ENCODE data around the gene SLC6A19.

DNA sequence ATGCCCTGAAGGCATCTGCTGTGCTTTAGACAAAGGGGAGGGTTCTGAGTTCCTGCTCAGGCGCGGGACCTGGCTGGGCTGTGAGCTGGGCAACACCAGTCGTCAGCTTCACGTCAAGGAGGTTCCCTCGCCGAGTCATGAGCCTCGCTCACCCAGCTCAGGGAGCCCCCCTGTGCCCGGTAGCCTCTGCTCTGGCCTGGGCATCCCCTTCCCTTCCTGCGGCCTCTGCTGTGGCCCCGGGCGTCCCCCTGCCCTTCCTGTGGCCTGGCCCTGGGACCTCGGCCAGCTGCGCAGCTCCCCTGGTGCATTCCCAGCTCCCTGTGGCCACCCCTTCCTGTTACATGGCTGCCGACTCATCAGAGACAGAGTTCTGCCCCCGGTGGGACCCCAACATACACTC, 63.6 kb downstream of the SLC6A19 start:
- TF ChIP-seq, protein P1, sequence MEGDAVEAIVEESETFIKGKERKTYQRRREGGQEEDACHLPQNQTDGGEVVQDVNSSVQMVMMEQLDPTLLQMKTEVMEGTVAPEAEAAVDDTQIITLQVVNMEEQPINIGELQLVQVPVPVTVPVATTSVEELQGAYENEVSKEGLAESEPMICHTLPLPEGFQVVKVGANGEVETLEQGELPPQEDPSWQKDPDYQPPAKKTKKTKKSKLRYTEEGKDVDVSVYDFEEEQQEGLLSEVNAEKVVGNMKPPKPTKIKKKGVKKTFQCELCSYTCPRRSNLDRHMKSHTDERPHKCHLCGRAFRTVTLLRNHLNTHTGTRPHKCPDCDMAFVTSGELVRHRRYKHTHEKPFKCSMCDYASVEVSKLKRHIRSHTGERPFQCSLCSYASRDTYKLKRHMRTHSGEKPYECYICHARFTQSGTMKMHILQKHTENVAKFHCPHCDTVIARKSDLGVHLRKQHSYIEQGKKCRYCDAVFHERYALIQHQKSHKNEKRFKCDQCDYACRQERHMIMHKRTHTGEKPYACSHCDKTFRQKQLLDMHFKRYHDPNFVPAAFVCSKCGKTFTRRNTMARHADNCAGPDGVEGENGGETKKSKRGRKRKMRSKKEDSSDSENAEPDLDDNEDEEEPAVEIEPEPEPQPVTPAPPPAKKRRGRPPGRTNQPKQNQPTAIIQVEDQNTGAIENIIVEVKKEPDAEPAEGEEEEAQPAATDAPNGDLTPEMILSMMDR (IDR thresholded peaks at IDR 0.05 in 8 of 11, conservative IDR thresholded peaks at IDR 0.05 in 3 of 11), result no peak
- TF ChIP-seq POLR2A (IDR thresholded peaks at IDR 0.05), result no peak
